Stimulated activated CD8-positive, alpha-beta memory T cell treated with anti-CD3 and anti-CD28 coated beads, Interleukin-4, amount 100 ng/mL, for 24 hours (primary cell): ENCODE results near the gene AFDN.

Experiments used
- DNase-seq: peaks from one replicate; pipeline ENCODE4 v3.0.0-alpha.2; 2020; ENCODE audit warnings: low read depth

AFDN gene

DNA sequence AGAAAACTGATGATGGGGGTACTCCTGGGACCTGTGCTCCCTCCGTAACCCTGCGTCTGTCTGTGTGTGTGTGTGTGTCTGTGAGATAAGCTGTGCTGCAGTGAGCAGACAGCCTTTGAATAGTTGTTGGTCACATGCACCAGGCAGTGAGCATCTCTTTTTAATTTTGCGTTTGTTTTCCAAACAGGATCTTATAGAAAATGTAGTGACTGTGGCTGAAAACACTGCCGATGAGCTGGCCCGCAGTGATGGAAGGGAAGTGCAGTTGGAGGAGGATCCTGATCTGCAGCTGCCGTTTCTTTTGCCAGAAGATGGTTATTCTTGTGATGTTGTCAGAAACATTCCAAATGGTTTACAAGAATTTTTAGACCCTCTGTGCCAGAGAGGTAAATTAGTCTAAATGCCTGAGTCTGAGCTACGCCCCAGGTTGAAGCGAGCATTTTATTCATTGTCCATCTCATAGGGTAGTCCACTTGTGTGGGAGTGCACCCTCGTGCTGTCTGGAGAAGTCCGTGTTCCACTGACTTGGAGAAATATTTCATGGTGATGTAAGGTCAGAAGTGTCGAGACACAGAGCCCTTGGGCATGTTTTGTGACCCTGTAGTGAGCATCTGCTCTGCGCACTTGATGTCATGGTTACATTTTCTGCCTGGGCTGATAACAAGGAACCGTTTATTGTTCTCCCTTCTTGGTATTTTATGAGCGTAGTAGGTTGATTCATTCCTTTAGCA lies 92.0 kb downstream of the AFDN start:
- DNase-seq, result no peak

DNA sequence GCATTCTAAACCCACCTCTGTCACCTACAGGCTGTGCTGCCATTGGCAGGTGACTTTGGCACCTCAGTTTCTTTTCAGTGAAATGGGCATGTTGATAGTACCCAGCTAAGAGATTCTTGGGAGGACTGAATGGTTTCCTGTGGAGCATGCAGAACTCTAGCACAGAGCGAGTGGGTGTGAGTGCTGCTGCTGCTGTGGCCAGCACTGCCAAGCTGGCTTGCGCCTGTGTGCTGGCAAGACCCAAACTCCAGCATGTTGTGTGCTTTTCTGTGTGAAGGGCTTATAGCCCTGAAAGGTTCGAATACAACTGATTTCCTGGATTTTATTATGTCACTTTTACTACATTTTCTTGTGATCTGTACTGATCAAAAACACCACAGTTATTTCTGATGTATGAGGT lies 92.6 kb downstream of the AFDN start:
- no peak for DNase-seq

DNA sequence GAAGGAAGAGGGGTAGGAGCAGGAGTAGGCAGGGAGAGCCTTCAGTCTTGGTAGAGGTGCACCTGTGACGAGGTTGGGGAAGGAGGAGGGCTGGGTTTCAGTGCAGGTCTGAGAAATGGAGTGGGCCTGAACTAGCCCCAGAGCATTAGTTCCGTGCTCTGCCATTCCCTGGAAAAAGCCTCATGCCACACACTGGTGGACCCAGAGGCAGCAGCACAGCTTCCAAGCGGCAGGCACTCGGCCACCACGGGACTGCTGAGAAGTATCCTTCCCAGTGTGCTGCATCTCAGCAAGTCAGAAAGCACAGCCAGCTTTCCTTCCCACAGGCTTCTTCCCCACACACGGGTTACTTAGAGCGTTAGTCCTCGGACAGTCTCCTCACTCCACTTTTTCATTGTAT lies 93.5 kb downstream of the AFDN start:
- DNase-seq, result no peak

- no peak for DNase-seq
These were observed 95.1 kb downstream of the AFDN start for GRCh38 chr6:167921831-167922230.

DNA sequence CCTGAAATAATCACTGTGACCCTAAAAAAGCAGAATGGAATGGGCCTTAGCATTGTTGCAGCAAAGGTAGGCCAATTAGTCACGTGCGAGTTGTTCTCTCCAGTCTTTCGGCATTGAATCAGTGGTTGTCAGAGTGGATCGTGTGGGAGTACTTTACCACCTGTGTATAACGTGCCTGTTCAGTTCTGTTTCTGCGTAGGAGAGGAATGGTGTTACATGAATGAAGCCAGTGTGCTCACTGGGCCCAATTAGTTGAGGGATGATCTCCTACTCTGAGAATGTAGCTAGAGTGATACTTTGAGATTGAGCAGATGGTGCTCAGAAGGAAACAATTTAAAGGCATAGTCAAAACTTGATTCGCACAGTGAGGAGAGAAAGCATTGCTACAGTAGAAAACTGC lies 98.3 kb downstream of the AFDN start:
- DNase-seq, result no peak

DNA sequence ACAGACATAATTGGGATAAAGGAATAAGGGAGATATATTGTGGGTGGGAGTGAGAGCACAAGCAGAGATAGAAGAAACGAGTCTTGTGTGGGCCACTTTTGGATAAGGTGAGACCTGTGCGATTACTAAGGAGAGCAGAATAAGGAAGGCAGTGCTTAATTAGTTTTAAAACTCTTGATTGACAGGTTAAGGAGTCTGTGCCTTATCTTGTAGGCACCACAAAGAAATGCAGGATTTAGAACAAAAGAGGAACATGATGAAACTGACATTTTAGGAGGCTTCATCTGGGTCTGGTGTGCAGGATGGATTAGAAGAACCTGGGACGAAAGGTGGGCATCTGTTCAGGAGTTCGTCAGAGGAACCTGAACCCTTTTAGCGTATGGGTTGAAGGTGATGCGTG lies 100.5 kb downstream of the AFDN start:
- DNase-seq, result no peak

GRCh38 chr6:167928111-167928510 lies 101.4 kb downstream of the AFDN start:
- DNase-seq, result no peak

GRCh38 chr6:167930295-167930694 lies 103.6 kb downstream of the AFDN start:
- no peak for DNase-seq

GRCh38 chr6:167932468-167933276 lies 106.0 kb downstream of the AFDN start:
- DNase-seq, result no peak

- DNase-seq, result no peak
These were observed 106.6 kb downstream of the AFDN start for GRCh38 chr6:167933290-167933689.

DNA sequence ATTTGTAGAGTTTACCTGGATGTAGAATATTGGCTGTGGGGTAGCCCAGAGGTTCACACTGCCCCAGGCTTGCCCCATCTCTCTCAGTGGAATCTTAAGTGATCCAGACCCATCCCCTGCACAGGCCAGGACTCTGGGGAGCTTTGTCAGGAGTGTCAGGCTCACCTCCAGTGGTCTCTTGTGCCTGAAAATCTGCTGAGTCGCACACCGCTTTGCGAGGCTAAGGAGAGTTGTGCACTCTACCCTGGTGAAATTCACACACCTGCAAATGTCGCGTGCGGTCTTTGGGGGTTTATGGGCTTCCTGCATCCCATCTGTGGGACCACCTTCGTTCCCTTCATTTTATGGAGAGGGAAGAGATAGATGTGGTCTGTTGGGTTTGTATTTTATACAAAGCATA lies 107.1 kb downstream of the AFDN start:
- DNase-seq, result no peak

DNA sequence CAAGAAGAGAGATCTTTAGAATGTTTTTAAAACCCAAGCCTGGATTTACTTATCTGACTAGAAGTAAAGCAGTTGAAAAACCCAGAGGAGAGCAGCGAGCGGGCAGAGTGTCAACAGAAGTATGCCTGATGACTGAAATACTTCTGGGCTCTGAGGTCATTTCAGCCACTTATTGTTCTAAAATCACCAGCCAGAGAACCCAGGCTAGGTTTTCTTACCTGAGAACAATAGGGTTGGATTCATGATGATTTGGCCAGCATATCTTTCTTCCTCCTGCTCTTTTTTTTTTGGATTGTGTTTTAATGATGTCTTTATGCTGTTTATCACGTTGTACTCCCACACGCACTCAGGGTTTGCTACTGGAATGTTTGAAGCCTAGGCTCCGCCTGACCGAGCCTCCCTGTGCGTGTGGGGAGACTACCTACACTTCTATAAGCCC lies 107.7 kb downstream of the AFDN start:
- DNase-seq, result no peak

DNA sequence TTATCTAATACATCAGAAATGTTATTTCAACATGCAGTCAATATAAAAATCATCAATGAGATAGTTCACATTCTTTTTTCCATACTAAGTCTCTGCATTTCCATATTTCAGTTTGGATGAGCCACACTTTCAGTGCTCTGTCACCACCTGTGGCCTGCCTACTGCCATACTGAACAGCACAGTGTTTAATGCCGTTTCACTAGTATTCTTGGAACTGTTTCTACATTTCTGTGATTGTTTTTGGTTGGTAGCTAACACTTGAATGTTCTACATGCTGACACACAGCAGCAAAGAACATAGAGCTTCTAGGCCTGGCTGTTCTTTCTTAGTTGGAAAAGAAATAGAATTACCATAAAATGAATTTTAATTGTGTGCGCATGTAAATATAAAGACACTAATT lies 109.3 kb downstream of the AFDN start:
- DNase-seq, result no peak

DNA sequence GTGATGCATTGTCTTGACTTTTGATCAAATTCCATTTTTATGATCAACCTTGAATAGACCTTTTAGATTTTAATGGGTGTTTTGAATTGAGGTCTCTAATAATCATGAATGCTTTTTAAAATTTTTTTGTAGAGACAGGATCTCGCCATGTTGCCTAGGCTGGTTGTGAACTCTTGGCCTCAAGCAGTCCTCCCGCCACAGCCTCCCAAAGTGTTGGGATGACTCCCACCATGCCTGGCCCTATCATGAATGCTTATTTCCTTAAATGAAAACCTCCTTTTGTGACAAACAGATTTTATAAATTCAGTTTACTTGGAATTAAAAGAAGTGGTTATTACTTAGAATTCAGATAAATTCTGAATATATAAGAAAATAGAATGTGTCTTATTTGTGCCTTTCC lies 110.6 kb downstream of the AFDN start:
- no peak for DNase-seq

GRCh38 chr6:167937948-167938911 lies 111.5 kb downstream of the AFDN start:
- DNase-seq, result no peak

GRCh38 chr6:167941822-167942221 lies 115.1 kb downstream of the AFDN start:
- no peak for DNase-seq

DNA sequence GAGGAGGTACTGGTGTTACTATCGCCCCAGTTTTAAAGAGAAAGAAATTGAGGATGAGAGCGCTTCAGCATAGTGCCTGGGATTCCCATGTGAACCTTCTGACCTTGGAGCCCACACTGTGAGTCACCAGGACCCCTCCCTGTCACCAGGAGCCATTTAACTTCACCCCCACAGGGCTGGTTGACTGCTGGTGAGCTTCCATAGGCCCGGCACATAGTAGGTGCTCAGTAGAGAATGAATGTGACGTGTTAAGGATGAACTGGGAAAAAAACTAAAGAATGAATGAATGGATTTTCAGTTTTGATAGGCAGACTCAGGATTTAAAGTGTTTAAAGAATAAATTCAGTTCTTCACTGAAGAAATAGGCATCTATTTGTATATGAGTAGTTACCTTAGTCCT lies 117.4 kb downstream of the AFDN start:
- DNase-seq, result no peak

GRCh38 chr6:167946007-167946406 lies 119.3 kb downstream of the AFDN start:
- DNase-seq, result no peak

DNA sequence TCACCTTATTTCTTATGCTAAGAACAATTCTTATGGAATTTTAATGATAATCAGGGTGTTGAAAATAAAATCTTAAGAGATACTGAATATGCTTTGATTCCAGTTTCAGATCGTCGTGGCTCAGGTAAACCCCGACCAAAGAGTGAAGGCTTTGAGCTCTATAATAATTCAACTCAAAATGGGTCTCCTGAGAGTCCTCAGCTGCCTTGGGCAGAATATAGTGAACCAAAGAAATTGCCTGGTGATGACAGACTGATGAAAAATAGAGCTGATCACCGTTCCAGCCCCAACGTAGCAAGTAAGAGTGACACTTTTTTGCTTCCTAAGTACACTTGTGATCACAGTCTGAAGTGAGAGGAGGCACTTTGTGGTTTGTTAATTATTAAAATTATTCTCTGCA lies 119.9 kb downstream of the AFDN start:
- DNase-seq, result no peak

DNA sequence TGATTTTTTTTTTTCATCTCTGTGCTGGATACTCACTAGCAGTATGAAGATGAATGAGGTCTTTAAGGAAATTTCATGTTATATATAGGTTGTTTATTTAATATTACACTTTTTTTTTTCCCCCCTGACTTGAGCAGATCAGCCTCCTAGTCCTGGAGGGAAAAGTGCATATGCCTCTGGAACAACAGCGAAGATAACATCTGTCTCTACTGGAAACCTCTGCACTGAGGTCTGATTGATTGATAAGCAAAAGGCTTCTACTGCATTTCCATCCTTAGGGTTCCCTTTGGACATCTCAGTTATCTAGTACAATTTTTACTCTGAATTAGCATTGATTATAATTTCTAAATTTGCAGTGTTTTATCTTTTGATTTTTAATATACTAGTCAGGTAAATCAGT lies 121.0 kb downstream of the AFDN start:
- DNase-seq, result no peak

DNA sequence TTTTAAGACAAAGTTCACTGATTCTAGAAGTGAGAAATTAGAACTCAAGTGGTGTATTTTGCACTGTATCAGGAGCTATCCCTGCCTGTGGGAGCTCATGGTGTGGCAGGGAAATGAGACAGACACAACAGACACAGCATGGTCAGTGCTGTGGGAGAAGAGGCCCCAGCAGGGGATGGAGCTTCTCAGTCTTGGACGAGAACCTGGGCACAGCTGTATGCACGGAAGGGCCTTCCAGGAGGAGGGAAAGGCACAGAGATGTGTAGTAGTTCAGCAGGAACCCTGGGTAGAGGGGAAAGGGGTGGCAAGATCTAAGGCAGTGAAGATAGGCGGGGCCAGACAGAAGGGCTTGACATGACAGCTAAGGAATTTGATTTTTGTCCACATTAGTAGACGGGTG lies 122.0 kb downstream of the AFDN start:
- no peak for DNase-seq

- DNase-seq, result no peak
These were observed 122.5 kb downstream of the AFDN start for GRCh38 chr6:167949121-167949684.
